GM06990 (cell line): ENCODE results near the gene TERT.

Experiments used
- DNase-seq: peaks from one replicate; pipeline ENCODE4 v3.0.0-alpha.2; 2011; ENCODE audit not compliant: insufficient read length; ENCODE audit errors: extremely low read depth
- H3K27me3 ChIP-seq: replicated peaks from 2 replicates; pipeline ENCODE4 v1.6.0; 2011; ENCODE audit warnings: low read length; ENCODE audit not compliant: control insufficient read depth, insufficient read depth
- H3K36me3 ChIP-seq: 2 replicates; pipeline ENCODE4 v1.5.1; 2011; ENCODE audit warnings: low read length; ENCODE audit not compliant: control insufficient read depth, insufficient read depth
- H3K4me3 ChIP-seq: replicated peaks from 2 replicates; pipeline ENCODE4 v1.5.1; 2011; ENCODE audit warnings: low read depth, mild to moderate bottlenecking, control low read depth, low read length
- TF ChIP-seq, protein P1 (sequence below): IDR thresholded peaks from 2 replicates; pipeline ENCODE4 v1.5.1; 2011; ENCODE audit warnings: low read length, control low read depth, mild to moderate bottlenecking, inconsistent platforms; ENCODE audit not compliant: insufficient read depth, poor library complexity, severe bottlenecking

TERT gene

DNA sequence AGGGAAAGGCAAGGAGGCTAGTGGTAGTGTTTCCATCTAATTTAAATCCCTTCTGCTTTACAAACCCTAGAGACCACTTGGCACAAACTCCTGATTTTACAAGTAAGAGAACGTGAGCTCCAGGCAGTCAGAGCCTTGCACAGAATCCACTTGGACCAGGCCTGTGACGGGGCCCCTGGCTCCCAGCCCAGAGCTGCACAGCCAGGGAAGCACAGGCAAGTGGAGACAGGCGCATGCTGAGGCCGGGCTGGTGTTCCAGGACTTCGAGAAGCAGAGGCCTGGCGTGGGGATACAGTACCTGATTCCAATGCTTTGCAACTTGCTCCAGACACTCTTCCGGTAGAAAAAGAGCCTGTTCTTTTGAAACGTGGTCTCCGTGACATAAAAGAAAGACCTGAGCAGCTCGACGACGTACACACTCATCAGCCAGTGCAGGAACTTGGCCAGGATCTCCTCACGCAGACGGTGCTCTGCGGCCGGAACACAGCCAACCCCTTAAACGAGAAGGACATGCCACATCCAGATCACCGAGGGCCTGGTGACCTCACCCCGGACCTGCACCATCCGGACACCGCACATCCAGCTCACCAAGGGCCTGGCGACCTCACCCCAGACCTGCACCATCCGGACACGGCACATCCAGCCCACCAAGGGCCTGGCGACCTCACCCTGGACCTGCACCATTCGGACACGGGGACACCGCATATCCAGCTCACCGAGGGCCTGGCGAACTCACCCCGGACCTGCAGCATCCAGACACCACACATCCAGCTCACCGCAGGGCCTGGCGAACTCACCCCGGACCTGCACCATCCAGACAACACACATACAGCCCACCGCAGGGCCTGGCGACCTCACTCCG lies 12.5 kb downstream of the TERT start:
- Histone ChIP-seq H3K27me3 (no peaks in the 10 kb centered on the region), H3K4me3 (no peak overlapping the region), H3K36me3 (no peaks in the 10 kb centered on the region)
- TF ChIP-seq, protein P1, sequence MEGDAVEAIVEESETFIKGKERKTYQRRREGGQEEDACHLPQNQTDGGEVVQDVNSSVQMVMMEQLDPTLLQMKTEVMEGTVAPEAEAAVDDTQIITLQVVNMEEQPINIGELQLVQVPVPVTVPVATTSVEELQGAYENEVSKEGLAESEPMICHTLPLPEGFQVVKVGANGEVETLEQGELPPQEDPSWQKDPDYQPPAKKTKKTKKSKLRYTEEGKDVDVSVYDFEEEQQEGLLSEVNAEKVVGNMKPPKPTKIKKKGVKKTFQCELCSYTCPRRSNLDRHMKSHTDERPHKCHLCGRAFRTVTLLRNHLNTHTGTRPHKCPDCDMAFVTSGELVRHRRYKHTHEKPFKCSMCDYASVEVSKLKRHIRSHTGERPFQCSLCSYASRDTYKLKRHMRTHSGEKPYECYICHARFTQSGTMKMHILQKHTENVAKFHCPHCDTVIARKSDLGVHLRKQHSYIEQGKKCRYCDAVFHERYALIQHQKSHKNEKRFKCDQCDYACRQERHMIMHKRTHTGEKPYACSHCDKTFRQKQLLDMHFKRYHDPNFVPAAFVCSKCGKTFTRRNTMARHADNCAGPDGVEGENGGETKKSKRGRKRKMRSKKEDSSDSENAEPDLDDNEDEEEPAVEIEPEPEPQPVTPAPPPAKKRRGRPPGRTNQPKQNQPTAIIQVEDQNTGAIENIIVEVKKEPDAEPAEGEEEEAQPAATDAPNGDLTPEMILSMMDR = no peak
- DNase-seq = no peak

DNA sequence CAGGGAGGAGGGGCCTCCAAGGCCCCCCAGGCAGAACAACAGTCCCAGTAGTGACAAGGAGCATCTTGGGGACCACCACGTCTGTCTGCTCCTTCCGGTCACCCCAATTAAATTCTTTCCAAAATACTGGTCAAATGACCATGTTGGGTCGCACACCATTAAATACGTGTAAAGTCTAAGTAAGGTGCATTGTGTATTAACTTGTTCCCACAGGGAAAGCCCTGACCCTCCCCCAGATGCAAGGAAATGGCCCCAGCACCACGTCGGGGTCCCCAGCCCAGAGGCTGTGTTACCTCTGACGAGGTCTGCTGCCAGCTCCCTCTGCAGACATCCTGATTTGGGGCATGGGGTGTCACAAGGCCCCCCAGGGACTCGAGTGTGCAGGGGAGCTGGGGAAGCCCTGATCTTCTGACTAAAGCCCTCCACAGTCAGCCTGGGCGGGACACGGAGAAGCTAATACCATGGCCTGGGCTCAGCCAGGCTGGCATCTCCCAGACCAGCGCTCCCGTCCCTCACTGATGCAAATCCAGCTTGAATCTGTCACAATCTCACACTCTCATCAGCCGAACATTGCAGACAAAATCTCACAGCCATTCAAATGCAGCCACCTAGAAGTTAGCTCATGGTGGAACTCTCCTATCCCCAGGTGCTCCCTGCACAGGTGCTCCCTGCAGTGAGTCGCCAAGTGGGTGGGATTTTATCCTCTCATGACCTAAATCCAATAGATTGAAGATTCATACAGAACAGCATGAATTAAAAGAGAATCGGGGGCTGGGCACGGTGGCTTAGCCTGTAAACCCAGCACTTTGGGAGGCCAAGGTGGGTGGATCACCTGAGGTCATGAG lies 13.6 kb downstream of the TERT start:
- Histone ChIP-seq H3K4me3 (no peak overlapping the region), H3K27me3 (no peaks in the 10 kb centered on the region), H3K36me3 (no peaks in the 10 kb centered on the region)
- DNase-seq = no peak
- TF ChIP-seq, protein P1 = no peak

DNA sequence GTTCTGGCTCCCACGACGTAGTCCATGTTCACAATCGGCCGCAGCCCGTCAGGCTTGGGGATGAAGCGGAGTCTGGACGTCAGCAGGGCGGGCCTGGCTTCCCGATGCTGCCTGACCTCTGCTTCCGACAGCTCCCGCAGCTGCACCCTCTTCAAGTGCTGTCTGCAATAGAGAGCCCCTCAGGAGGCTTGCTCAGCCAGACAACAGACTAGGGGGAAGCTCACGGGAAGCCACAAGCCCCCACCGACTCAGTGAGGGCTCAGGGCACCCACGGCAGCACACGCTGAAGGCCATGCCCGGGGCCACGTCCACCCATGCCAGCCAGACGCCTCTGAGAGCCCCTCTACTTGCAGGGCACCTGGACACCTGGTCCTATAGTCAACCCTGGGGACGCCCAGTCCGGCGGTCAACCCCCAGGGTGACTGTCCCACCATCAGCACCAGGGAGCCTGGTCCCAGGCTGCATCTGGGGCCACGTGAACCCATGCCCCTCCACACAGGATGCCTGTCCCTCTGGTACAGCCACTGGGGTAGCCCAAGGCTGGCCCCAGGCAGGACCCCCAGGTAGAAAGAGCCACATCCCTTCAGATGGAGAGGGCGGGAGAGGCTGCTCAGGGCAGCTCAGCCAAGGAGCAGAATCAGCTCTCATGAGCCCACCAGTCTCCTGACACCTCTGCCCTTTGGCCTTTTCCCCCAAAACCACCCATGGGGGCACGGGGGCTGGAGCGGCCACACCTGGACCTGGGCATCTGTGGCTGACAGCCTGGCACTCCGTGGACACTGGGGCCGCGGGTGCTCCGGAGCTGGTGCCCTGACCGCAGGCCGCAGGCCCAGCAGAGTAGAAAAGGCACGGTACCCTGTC lies 14.5 kb downstream of the TERT start:
- H3K36me3 ChIP-seq = no peaks in the 10 kb centered on the region
- DNase-seq = no peak
- no peaks in the 10 kb centered on the region for H3K27me3 ChIP-seq
- H3K4me3 ChIP-seq = no peak overlapping the region
- TF ChIP-seq, protein P1 = no peak

DNA sequence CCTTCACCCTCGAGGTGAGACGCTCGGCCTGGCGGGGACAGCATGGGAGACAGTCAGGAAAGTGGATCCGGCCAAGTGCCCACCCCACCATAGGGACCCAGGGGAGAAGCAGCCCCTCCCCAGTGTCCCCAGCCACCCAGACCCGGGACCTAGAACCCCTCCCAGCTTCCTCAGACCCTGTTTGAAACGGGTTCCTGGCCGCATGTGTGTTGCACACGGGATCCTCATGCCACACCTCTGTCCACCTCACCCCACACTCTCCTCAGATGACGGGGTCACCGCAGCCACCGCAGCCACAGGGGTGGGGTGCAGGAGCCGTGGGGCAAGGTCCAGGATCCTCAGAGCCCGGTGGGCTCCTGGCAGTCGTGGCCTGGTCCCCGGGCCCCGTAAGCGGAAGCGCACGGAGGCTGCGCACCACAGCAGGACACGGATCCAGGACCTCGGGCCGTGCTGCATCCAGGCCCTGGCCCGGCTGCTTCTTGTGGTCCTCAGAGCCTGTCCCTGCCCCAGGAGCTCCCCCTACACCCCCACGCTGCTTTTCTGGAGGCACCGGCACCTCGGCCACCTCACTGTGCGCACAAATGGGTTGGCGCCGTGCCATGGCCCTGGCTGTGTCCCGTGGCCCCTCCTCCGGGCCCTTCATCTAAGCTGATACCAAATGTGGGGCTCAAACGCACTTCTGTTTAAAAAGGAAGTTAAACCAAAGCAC lies 15.3 kb downstream of the TERT start:
- TF ChIP-seq, protein P1 = no peak
- Histone ChIP-seq H3K36me3 (no peaks in the 10 kb centered on the region), H3K27me3 (no peaks in the 10 kb centered on the region), H3K4me3 (no peak overlapping the region)
- no peak for DNase-seq
